GM23338 (cell line): ENCODE data around the gene TAGAP. TPM values are rescaled to one million over a fixed set of nuclear protein-coding genes. Genes with fewer than 3 reads are reported as not detected.

Experiments used
- ATAC-seq: fragments of 200-7000 bp; cut with Tn5 transposase; 3 replicates; pipeline ENCODE4 v1.9.1; 2020
- DNase-seq: peaks from one replicate; pipeline ENCODE4 v3.0.0-alpha.2; 2015; ENCODE audit warnings: low spot score
- H2AFZ ChIP-seq: fragments of 200-600 bp; sonication (generic); 2 replicates; pipeline ENCODE4 v1.8.0; 2016; ENCODE audit warnings: antibody characterized with exemption, mild to moderate bottlenecking, moderate library complexity
- H3F3A ChIP-seq: fragments of 200-600 bp; sonication (generic); replicated peaks from 2 replicates; pipeline ENCODE4 v1.8.0; 2017; ENCODE audit warnings: antibody characterized with exemption, mixed run types, low read depth
- H3K27ac ChIP-seq: fragments of 200-600 bp; sonication (generic); 2 replicates; pipeline ENCODE4 v1.6.1; 2016; ENCODE audit warnings: low read depth
- H3K27me3 ChIP-seq: fragments of 200-600 bp; sonication (generic); 2 replicates; pipeline ENCODE4 v1.8.0; 2016; ENCODE audit warnings: mild to moderate bottlenecking, mixed run types, moderate library complexity; ENCODE audit not compliant: insufficient read depth
- H3K36me3 ChIP-seq: fragments of 200-600 bp; sonication (generic); 2 replicates; pipeline ENCODE4 v1.8.0; 2016; ENCODE audit warnings: mild to moderate bottlenecking; ENCODE audit not compliant: insufficient read depth
- H3K4me1 ChIP-seq: fragments of 200-600 bp; sonication (generic); 2 replicates; pipeline ENCODE4 v1.8.0; 2016; ENCODE audit warnings: mild to moderate bottlenecking, moderate library complexity; ENCODE audit not compliant: insufficient read depth
- H3K4me2 ChIP-seq: fragments of 200-600 bp; sonication (generic); 2 replicates; pipeline ENCODE4 v1.7.1; 2017; ENCODE audit warnings: mixed run types
- H3K4me3 ChIP-seq: fragments of 200-600 bp; sonication (generic); 2 replicates; pipeline ENCODE4 v1.6.1; 2016; ENCODE audit warnings: mixed run types
- H3K79me2 ChIP-seq: fragments of 200-600 bp; sonication (generic); replicated peaks from 2 replicates; pipeline ENCODE4 v1.8.0; 2017; ENCODE audit warnings: mild to moderate bottlenecking; ENCODE audit not compliant: insufficient read depth
- H3K9me2 ChIP-seq: fragments of 200-600 bp; sonication (generic); 2 replicates; pipeline ENCODE4 v1.8.0; 2017; ENCODE audit not compliant: insufficient read depth
- H4K20me1 ChIP-seq: fragments of 200-600 bp; sonication (generic); replicated peaks from 2 replicates; pipeline ENCODE4 v1.8.0; 2017; ENCODE audit warnings: mild to moderate bottlenecking; ENCODE audit not compliant: insufficient read depth
- H3K27ac Mint-ChIP-seq: 2 replicates; pipeline ENCODE4 v1.8.0; 2020; ENCODE audit warnings: inconsistent platforms, mild to moderate bottlenecking, moderate library complexity, mixed read lengths
- H3K27me3 Mint-ChIP-seq: 3 replicates; pipeline ENCODE4 v1.8.0; 2022; ENCODE audit warnings: low read depth, mild to moderate bottlenecking, moderate library complexity, mixed read lengths, inconsistent platforms; ENCODE audit not compliant: insufficient read depth, poor library complexity
- H3K36me3 Mint-ChIP-seq: 3 replicates; pipeline ENCODE4 v1.8.0; 2021; ENCODE audit warnings: low read depth, mild to moderate bottlenecking, inconsistent platforms, moderate library complexity, mixed read lengths
- H3K4me1 Mint-ChIP-seq: 3 replicates; pipeline ENCODE4 v1.8.0; 2020; ENCODE audit warnings: mild to moderate bottlenecking, inconsistent platforms, mixed read lengths
- H3K4me3 Mint-ChIP-seq: 3 replicates; pipeline ENCODE4 v1.8.0; 2021; ENCODE audit warnings: moderate library complexity, mild to moderate bottlenecking, inconsistent platforms, mixed read lengths
- H3K9me3 Mint-ChIP-seq: 3 replicates; pipeline ENCODE4 v1.8.0; 2020; ENCODE audit warnings: moderate library complexity, mild to moderate bottlenecking, inconsistent platforms, mixed read lengths
- CREB1 ChIP-seq: fragments of 250-450 bp; sonication (Bioruptor Pico); IDR thresholded peaks from 2 replicates; pipeline ENCODE4 v1.5.0; 2020; ENCODE audit warnings: low read depth, mild to moderate bottlenecking, moderate library complexity
- ETS1 ChIP-seq: IDR thresholded peaks from 2 replicates; pipeline ENCODE4 v1.6.1; 2016; ENCODE audit warnings: antibody characterized with exemption
- EZH2 ChIP-seq: fragments of 200-600 bp; sonication (generic); IDR thresholded peaks from one replicate; pipeline ENCODE4 v1.8.0; 2017; ENCODE audit warnings: antibody characterized with exemption, mild to moderate bottlenecking, low read depth; ENCODE audit not compliant: unreplicated experiment
- EZH2phosphoT487 ChIP-seq: fragments of 200-600 bp; sonication (generic); IDR thresholded peaks from one replicate; pipeline ENCODE4 v1.8.1; 2018; ENCODE audit warnings: antibody characterized with exemption; ENCODE audit not compliant: unreplicated experiment
- JUNB ChIP-seq: IDR thresholded peaks from one replicate; pipeline ENCODE4 v1.6.1; 2016; ENCODE audit warnings: antibody characterized with exemption; ENCODE audit not compliant: unreplicated experiment
- NANOG ChIP-seq: IDR thresholded peaks from 2 replicates; pipeline ENCODE4 v1.6.1; 2016; ENCODE audit warnings: antibody characterized with exemption, borderline replicate concordance
- POLR2AphosphoS5 ChIP-seq: IDR thresholded peaks from 2 replicates; pipeline ENCODE4 v1.6.1; 2016; ENCODE audit warnings: antibody characterized with exemption, low read depth
- STAT1 ChIP-seq: IDR thresholded peaks from one replicate; pipeline ENCODE4 v1.6.1; 2016; ENCODE audit warnings: antibody characterized with exemption; ENCODE audit not compliant: unreplicated experiment
- ZNF114 ChIP-seq: fragments of 250-450 bp; sonication (Bioruptor Pico); IDR thresholded peaks from 2 replicates; pipeline ENCODE4 v1.5.0; 2020; ENCODE audit warnings: mild to moderate bottlenecking, moderate library complexity
- ZNF331 ChIP-seq: fragments of 250-450 bp; sonication (Bioruptor Pico); IDR thresholded peaks from 2 replicates; pipeline ENCODE4 v1.5.0; 2020; ENCODE audit warnings: low read depth, mild to moderate bottlenecking, moderate library complexity
- polyA plus RNA-seq: library from polyadenylated mRNA; unstranded; fragments of >200 nt; fragmentation: Nextera tagmentation; extraction: Ambion mirVana; gene quantifications from 2 replicates; pipeline ENCODE4 v1.2.1, GENCODE V29; 2016
- total RNA-seq: library from RNA; depleted of rRNA; stranded (reverse); fragments of >200 nt; shearing (Covaris generic); gene quantifications from 2 replicates; pipeline ENCODE4 v1.2.3, GENCODE V29; 2014
- TF ChIP-seq, protein P1 (sequence below): fragments of 250-450 bp; sonication (Bioruptor Pico); IDR thresholded peaks from 2 replicates; pipeline ENCODE4 v1.5.0; 2020; ENCODE audit warnings: mild to moderate bottlenecking, moderate library complexity
- TF ChIP-seq, protein P2 (sequence below): IDR thresholded peaks from one replicate; pipeline ENCODE4 v1.6.1; 2018; ENCODE audit warnings: antibody characterized with exemption; ENCODE audit not compliant: unreplicated experiment
- TF ChIP-seq, protein P3 (sequence below), 2 experiments: fragments of 200-600 bp in 1 of 2; sonication (generic) in 1 of 2; conservative IDR thresholded peaks; 2 replicates each; pipeline versions ENCODE4 v1.5.1 to v1.6.1; 2016 to 2017; ENCODE audit warnings: antibody characterized with exemption in 2 of 2, low read depth in 2 of 2, mild to moderate bottlenecking in 2 of 2, moderate library complexity in 1 of 2

TAGAP gene
- total and polyA plus RNA-seq, 2 experiments from 2014 or later = not detected

DNA sequence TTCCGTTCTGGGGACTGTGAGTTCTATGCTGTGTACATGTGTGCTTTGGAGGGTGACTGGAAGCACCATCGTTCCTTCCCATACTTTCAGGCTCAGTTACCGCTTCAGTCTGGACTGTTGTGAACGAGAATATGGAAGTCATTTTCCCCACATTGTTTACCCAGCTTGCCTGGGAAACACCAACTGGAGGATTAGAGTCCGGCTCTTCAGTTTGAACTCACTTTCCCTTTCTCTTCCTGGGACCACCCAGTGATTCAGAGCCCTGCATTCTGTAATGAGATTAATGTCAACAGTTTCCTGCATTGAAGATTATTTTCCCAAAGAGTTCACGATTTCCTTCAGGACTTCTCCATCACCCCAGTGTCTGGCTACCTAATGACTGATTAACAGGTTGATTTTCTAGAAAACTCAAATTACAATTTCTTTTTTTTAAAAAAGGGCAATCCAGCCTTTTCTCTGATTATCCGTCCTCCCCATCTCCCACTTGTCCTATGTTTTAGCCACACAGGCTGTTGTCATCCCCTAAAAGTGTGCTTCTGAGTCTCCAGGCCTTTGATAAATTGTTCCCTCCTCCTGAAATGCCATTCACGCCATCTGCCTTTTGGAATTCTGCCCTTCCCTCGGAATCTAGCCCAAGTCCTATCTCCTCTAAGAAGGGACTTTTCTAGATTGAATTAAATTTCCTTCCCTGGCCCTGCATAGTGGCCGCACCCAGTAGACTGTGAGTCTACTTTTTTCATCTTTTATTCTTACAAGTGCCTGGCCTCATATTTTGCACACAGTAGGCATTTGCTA lies 3.3 kb upstream of the TAGAP start:
- H3K27me3 ChIP-seq = no peaks in the 10 kb centered on the region
- DNase-seq = no peak
- no peaks in the 10 kb centered on the region for H3F3A ChIP-seq
- H3K36me3 Mint-ChIP-seq = no peaks in the 10 kb centered on the region
- no peak overlapping the region for H2AFZ ChIP-seq
- H3K4me3 ChIP-seq = no peak overlapping the region
- H3K4me3 Mint-ChIP-seq = no peak overlapping the region
- no peaks in the 10 kb centered on the region for H3K36me3 ChIP-seq
- ATAC-seq = no peak
- no peaks in the 10 kb centered on the region for H3K9me3 Mint-ChIP-seq
- no peaks in the 10 kb centered on the region; the same call in 1 of the 2 replicates for H3K4me1 ChIP-seq
- H3K9me2 ChIP-seq = no peaks in the 10 kb centered on the region
- H3K27ac ChIP-seq = no peak overlapping the region
- no peaks in the 10 kb centered on the region for H3K27me3 Mint-ChIP-seq
- peaks cover 7% of the 10 kb centered on the region; the same call in 1 of the 3 replicates for H3K4me1 Mint-ChIP-seq
- H4K20me1 ChIP-seq = no peaks in the 10 kb centered on the region
- H3K4me2 ChIP-seq = no peak overlapping the region
- TF ChIP-seq, protein P1, sequence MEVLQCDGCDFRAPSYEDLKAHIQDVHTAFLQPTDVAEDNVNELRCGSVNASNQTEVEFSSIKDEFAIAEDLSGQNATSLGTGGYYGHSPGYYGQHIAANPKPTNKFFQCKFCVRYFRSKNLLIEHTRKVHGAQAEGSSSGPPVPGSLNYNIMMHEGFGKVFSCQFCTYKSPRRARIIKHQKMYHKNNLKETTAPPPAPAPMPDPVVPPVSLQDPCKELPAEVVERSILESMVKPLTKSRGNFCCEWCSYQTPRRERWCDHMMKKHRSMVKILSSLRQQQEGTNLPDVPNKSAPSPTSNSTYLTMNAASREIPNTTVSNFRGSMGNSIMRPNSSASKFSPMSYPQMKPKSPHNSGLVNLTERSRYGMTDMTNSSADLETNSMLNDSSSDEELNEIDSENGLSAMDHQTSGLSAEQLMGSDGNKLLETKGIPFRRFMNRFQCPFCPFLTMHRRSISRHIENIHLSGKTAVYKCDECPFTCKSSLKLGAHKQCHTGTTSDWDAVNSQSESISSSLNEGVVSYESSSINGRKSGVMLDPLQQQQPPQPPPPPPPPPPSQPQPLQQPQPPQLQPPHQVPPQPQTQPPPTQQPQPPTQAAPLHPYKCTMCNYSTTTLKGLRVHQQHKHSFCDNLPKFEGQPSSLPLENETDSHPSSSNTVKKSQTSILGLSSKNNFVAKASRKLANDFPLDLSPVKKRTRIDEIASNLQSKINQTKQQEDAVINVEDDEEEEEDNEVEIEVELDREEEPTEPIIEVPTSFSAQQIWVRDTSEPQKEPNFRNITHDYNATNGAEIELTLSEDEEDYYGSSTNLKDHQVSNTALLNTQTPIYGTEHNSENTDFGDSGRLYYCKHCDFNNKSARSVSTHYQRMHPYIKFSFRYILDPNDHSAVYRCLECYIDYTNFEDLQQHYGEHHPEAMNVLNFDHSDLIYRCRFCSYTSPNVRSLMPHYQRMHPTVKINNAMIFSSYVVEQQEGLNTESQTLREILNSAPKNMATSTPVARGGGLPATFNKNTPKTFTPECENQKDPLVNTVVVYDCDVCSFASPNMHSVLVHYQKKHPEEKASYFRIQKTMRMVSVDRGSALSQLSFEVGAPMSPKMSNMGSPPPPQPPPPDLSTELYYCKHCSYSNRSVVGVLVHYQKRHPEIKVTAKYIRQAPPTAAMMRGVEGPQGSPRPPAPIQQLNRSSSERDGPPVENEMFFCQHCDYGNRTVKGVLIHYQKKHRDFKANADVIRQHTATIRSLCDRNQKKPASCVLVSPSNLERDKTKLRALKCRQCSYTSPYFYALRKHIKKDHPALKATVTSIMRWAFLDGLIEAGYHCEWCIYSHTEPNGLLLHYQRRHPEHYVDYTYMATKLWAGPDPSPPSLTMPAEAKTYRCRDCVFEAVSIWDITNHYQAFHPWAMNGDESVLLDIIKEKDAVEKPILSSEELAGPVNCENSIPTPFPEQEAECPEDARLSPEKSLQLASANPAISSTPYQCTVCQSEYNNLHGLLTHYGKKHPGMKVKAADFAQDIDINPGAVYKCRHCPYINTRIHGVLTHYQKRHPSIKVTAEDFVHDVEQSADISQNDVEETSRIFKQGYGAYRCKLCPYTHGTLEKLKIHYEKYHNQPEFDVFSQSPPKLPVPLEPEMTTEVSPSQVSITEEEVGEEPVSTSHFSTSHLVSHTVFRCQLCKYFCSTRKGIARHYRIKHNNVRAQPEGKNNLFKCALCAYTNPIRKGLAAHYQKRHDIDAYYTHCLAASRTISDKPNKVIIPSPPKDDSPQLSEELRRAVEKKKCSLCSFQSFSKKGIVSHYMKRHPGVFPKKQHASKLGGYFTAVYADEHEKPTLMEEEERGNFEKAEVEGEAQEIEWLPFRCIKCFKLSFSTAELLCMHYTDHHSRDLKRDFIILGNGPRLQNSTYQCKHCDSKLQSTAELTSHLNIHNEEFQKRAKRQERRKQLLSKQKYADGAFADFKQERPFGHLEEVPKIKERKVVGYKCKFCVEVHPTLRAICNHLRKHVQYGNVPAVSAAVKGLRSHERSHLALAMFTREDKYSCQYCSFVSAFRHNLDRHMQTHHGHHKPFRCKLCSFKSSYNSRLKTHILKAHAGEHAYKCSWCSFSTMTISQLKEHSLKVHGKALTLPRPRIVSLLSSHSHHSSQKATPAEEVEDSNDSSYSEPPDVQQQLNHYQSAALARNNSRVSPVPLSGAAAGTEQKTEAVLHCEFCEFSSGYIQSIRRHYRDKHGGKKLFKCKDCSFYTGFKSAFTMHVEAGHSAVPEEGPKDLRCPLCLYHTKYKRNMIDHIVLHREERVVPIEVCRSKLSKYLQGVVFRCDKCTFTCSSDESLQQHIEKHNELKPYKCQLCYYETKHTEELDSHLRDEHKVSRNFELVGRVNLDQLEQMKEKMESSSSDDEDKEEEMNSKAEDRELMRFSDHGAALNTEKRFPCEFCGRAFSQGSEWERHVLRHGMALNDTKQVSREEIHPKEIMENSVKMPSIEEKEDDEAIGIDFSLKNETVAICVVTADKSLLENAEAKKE = no peak
- TF ChIP-seq, protein P2, sequence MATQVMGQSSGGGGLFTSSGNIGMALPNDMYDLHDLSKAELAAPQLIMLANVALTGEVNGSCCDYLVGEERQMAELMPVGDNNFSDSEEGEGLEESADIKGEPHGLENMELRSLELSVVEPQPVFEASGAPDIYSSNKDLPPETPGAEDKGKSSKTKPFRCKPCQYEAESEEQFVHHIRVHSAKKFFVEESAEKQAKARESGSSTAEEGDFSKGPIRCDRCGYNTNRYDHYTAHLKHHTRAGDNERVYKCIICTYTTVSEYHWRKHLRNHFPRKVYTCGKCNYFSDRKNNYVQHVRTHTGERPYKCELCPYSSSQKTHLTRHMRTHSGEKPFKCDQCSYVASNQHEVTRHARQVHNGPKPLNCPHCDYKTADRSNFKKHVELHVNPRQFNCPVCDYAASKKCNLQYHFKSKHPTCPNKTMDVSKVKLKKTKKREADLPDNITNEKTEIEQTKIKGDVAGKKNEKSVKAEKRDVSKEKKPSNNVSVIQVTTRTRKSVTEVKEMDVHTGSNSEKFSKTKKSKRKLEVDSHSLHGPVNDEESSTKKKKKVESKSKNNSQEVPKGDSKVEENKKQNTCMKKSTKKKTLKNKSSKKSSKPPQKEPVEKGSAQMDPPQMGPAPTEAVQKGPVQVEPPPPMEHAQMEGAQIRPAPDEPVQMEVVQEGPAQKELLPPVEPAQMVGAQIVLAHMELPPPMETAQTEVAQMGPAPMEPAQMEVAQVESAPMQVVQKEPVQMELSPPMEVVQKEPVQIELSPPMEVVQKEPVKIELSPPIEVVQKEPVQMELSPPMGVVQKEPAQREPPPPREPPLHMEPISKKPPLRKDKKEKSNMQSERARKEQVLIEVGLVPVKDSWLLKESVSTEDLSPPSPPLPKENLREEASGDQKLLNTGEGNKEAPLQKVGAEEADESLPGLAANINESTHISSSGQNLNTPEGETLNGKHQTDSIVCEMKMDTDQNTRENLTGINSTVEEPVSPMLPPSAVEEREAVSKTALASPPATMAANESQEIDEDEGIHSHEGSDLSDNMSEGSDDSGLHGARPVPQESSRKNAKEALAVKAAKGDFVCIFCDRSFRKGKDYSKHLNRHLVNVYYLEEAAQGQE = no peak
- TF ChIP-seq ZNF114 (CRISPR knock-in tag) = no peak
- TF ChIP-seq JUNB = no peak
- no peak for TF ChIP-seq NANOG
- TF ChIP-seq POLR2AphosphoS5 = no peak
- TF ChIP-seq EZH2phosphoT487 = no peak
- TF ChIP-seq, protein P3, sequence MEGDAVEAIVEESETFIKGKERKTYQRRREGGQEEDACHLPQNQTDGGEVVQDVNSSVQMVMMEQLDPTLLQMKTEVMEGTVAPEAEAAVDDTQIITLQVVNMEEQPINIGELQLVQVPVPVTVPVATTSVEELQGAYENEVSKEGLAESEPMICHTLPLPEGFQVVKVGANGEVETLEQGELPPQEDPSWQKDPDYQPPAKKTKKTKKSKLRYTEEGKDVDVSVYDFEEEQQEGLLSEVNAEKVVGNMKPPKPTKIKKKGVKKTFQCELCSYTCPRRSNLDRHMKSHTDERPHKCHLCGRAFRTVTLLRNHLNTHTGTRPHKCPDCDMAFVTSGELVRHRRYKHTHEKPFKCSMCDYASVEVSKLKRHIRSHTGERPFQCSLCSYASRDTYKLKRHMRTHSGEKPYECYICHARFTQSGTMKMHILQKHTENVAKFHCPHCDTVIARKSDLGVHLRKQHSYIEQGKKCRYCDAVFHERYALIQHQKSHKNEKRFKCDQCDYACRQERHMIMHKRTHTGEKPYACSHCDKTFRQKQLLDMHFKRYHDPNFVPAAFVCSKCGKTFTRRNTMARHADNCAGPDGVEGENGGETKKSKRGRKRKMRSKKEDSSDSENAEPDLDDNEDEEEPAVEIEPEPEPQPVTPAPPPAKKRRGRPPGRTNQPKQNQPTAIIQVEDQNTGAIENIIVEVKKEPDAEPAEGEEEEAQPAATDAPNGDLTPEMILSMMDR (conservative IDR thresholded peaks at IDR 0.05; ENCODE audit: low read depth in 2 of 2) = no peak
- TF ChIP-seq CREB1 (CRISPR knock-in tag) = no peak
- TF ChIP-seq ETS1 = no peak
- TF ChIP-seq STAT1 = no peak
- TF ChIP-seq ZNF331 (CRISPR knock-in tag) = no peak
- no peak for TF ChIP-seq EZH2
- no peaks in the 10 kb centered on the region for H3K79me2 ChIP-seq
- no peak overlapping the region for H3K27ac Mint-ChIP-seq
